ENCODE results near the gene SLC9A2. TPM values are rescaled to one million over a fixed set of nuclear protein-coding genes. Genes with fewer than 3 reads are reported as not detected.

The SLC9A2 gene
- total and polyA plus RNA-seq, 7 donors: under 0.01 to 14.0 (median 6.0) TPM; not detected in 2

- 15 to 61% methylated on average over 4 of the region's 4 CpGs for WGBS, 2 donors
These were observed 18.0 kb downstream of the SLC9A2 start for GRCh38 chr2:102637358-102637757.

GRCh38 chr2:102639429-102639828 lies 20.1 kb downstream of the SLC9A2 start:
- DNase-seq: no peak
- whole genome bisulfite sequencing, 2 donors: 18 to 68% methylated on average over 2 of the region's 2 CpGs
- no peaks in the 10 kb centered on the region for H3K36me3 ChIP-seq
- H3K4me3 ChIP-seq: no peak overlapping the region
- no peaks in the 10 kb centered on the region for H3K4me1 ChIP-seq
- H3K9me3 ChIP-seq: no peaks in the 10 kb centered on the region
- H3K27ac ChIP-seq: no peak overlapping the region
- H3K27me3 ChIP-seq: peaks cover 0 to 3% (median 0%) of the 10 kb centered on the region in 3 donors
- intact Hi-C loops (cut with DNase I): no loop called here
- TF ChIP-seq EP300 (IDR thresholded peaks at IDR 0.05) (no peak), POLR2A (IDR thresholded peaks at IDR 0.05) (no peak), CTCF (IDR thresholded peaks at IDR 0.05) (no peak), POLR2AphosphoS5 (IDR thresholded peaks at IDR 0.05) (no peak)

More at GRCh38 chr2:102637358-102637757, 18.0 kb downstream of the SLC9A2 start:
- Histone ChIP-seq H3K4me3 (no peak overlapping the region), H3K27me3 (no peaks in the 10 kb centered on the region), H3K4me1 (no peaks in the 10 kb centered on the region), H3K27ac (no peak overlapping the region), H3K9me3 (no peaks in the 10 kb centered on the region), H3K36me3 (no peaks in the 10 kb centered on the region)
- DNase-seq: no peak
- intact Hi-C loops (cut with DNase I): no loop called here
- TF ChIP-seq EP300 (IDR thresholded peaks at IDR 0.05) (no peak), POLR2A (IDR thresholded peaks at IDR 0.05) (no peak), CTCF (IDR thresholded peaks at IDR 0.05) (no peak)

DNA sequence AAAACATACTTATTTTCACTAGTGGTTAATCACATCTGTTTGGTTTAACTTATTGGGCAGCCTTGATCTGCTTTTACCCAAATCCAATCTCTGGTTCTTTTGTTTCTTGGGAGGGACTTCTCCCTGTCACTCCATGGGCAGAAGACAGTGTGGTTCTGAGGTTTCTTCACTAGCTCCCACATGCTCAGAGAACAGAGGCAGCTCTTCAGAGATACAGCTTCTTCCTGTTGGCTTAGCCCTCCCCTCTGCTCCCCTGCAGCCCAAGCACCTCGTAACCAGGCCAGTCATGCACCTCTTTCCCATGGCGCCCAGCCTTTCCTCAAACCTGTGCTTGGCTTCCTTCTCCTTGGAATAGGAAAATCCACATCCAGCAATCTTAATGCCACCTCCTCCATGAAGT lies 32.8 kb downstream of the SLC9A2 start:
- 69 to 86% methylated on average over 2 of the region's 2 CpGs for WGBS, 2 donors

GRCh38 chr2:102657770-102658169 lies 38.4 kb downstream of the SLC9A2 start:
- Histone ChIP-seq H3K9me3 (no peaks in the 10 kb centered on the region), H3K27ac (no peak overlapping the region), H3K27me3 (no peaks in the 10 kb centered on the region), H3K36me3 (no peaks in the 10 kb centered on the region), H3K4me3 (no peak overlapping the region), H3K4me1 (no peaks in the 10 kb centered on the region)
- intact Hi-C loops (cut with DNase I): no loop called here
- 88 to 90% methylated on average over 7 of the region's 7 CpGs for WGBS, 2 donors
- no peak for TF ChIP-seq POLR2AphosphoS5 (IDR thresholded peaks at IDR 0.05)
- TF ChIP-seq POLR2A (IDR thresholded peaks at IDR 0.05): no peak
- TF ChIP-seq CTCF (IDR thresholded peaks at IDR 0.05): no peak
- TF ChIP-seq EP300 (IDR thresholded peaks at IDR 0.05): no peak
- DNase-seq: no peak

More for the DNA sequence above, 32.8 kb downstream of the SLC9A2 start:
- no peaks in the 10 kb centered on the region for H3K4me1 ChIP-seq
- H3K27ac ChIP-seq: no peak overlapping the region
- H3K36me3 ChIP-seq: no peaks in the 10 kb centered on the region
- TF ChIP-seq CTCF (IDR thresholded peaks at IDR 0.05) (no peak), POLR2A (IDR thresholded peaks at IDR 0.05) (no peak), POLR2AphosphoS5 (IDR thresholded peaks at IDR 0.05) (no peak), EP300 (IDR thresholded peaks at IDR 0.05) (no peak)
- no peaks in the 10 kb centered on the region for H3K9me3 ChIP-seq
- H3K27me3 ChIP-seq: no peaks in the 10 kb centered on the region
- no peak overlapping the region for H3K4me3 ChIP-seq
- intact Hi-C loops (cut with DNase I): no loop called here
- DNase-seq: no peak

GRCh38 chr2:102660070-102660469 lies 40.7 kb downstream of the SLC9A2 start:
- intact Hi-C loops (cut with DNase I): no loop called here
- WGBS, 2 donors: 18 to 65% methylated on average over 2 of the region's 2 CpGs
- no peak for TF ChIP-seq POLR2A (IDR thresholded peaks at IDR 0.05)
- TF ChIP-seq POLR2AphosphoS5 (IDR thresholded peaks at IDR 0.05): no peak
- no peak for TF ChIP-seq EP300 (IDR thresholded peaks at IDR 0.05)
- no peak for TF ChIP-seq CTCF (IDR thresholded peaks at IDR 0.05)
- Histone ChIP-seq H3K27ac (no peak overlapping the region), H3K27me3 (no peaks in the 10 kb centered on the region), H3K36me3 (no peaks in the 10 kb centered on the region), H3K9me3 (no peaks in the 10 kb centered on the region), H3K4me1 (no peaks in the 10 kb centered on the region), H3K4me3 (no peak overlapping the region)
- no peak for DNase-seq

Data from sigmoid colon (tissue), 7 donors.